Thyroid gland (tissue), 4 donors: ENCODE results near the gene PDIK1L. TPM values are rescaled to one million over a fixed set of nuclear protein-coding genes. Genes with fewer than 3 reads are reported as not detected.
A peak's percentile ranks its signal among the peaks of the same experiment; 100 is the strongest.

Source experiments
- DNase-seq, 2 donors: peaks; one replicate each; pipeline ENCODE4 v3.0.0-alpha.2; 2019
- H3K27ac ChIP-seq, 3 donors: fragments of 200-600 bp; sonication (generic); 1 replicate in 2 of 3; 2 replicates in 1 of 3; pipeline ENCODE4 v1.5.1; 2016 to 2019; ENCODE audit warnings: mild to moderate bottlenecking in 1 of 3, moderate library complexity in 1 of 3
- H3K27me3 ChIP-seq: fragments of 200-600 bp; sonication (generic); one replicate; pipeline ENCODE4 v1.5.1; 2019
- H3K36me3 ChIP-seq, 2 donors: fragments of 200-600 bp; sonication (generic); one replicate each; pipeline ENCODE4 v1.5.1; 2016 to 2019
- H3K4me1 ChIP-seq, 2 donors: fragments of 200-600 bp; sonication (generic); one replicate each; pipeline ENCODE4 v1.5.1; 2017 to 2019
- H3K4me3 ChIP-seq, 3 donors: fragments of 200-600 bp; sonication (generic); replicated peaks in 1 of 3; 1 replicate in 2 of 3; 2 replicates in 1 of 3; pipeline ENCODE4 v1.5.1; 2016; ENCODE audit warnings: mild to moderate bottlenecking in 1 of 3
- H3K9me3 ChIP-seq: fragments of 200-600 bp; sonication (generic); one replicate; pipeline ENCODE4 v1.5.1; 2017
- POLR2A ChIP-seq, 2 donors: fragments of 450-650 bp; IDR thresholded peaks; one replicate each; pipeline ENCODE4 v1.6.1; 2017; ENCODE audit warnings: antibody characterized with exemption in 2 of 2, mild to moderate bottlenecking in 2 of 2, moderate library complexity in 1 of 2
- WGBS, 2 donors: methylation state at CpG; one replicate each; pipeline ENCODE4 v1.1.5; 2017; 5-methylcytosine and 5-hydroxymethylcytosine counted together
- intact Hi-C: fragments of 100-400 bp; cut with DNase I; formaldehyde crosslinking; loops from one replicate; pipeline ENCODE4 v1.15.1; 2023
- total RNA-seq, 4 donors: library from RNA; depleted of rRNA; stranded (reverse); fragments of >200 nt; gene quantifications; one replicate each; pipeline ENCODE4 v1.2.3, GENCODE V29; 2016
- TF ChIP-seq, protein P1 (sequence below), 6 experiments: fragments of 200-600 bp in 3 of 6; fragments of 450-650 bp in 3 of 6; sonication (generic) in 3 of 6; IDR thresholded peaks; one replicate each; pipeline ENCODE4 v1.5.1; 2016 to 2019; ENCODE audit warnings: antibody characterized with exemption in 6 of 6, mild to moderate bottlenecking in 2 of 6, inconsistent platforms in 1 of 6, moderate library complexity in 1 of 6

The PDIK1L gene
- 10 to 100 TPM; 24.2 to 39.0 (median 25.5) TPM for total RNA-seq

DNA sequence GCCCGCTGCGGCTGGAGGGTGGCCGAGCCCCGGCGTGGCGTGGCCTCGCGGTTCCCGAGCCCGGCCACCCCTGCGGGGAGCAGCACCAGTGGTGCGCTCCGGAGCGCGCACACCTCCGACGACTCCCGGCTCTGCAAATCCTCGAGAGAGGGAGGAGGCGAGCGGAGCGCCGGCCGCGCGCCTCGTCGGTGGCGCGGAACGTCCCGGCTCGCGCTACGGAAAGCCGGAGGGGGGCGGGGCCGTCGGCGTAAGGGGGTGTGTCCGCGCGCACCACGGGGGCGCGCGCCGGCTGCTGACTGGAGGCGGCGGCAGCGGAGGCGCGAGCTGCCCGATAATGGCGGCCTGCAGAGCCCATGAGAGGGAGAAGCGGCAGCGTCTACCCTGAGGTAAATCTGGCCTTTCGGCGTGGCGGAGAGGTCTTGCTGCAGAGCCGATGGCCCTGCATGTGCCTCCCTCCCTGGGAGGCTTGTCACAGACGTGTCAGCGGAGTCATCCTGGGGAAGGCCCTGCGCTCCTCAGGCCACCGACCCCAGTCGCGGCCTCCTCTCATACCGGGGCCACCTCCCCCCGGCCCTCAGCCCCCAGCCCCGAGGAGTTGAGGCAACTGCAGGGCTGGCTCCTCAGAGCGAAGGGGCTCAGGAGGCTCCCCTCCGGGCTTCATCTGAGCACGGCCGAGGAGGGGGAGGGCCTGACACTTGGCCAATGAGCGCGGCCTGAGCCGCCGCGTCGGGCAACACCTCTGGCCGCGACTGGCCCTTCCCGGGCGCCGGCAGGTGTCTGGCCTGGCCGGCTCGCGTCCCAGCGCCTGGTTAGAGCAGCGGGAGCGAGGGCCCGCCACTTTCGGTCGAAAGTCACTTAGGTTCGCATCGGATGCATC, at the start of gene PDIK1L:
PDIK1L (plus strand) TSS at position 295 of the 877 bp plus-strand sequence. CDS start 2,485 bp downstream, outside the sequence.
- DNase-seq: peak; percentile 92 to 95
- peak within 1 kb of the TSS; percentile 63 to 96 (median 93) for H3K4me3 ChIP-seq
- no peaks in the 10 kb centered on the region for H3K9me3 ChIP-seq
- H3K27me3 ChIP-seq: no peaks in the 10 kb centered on the region
- H3K36me3 ChIP-seq: no peaks in the 10 kb centered on the region
- intact Hi-C loops: no loop called here
- H3K4me1 ChIP-seq: peaks cover 39 to 50% of the 10 kb centered on the region in 2 donors
- peak; percentile 27 to 75 for TF ChIP-seq POLR2A (IDR thresholded peaks at IDR 0.05)
- TF ChIP-seq, protein P1, sequence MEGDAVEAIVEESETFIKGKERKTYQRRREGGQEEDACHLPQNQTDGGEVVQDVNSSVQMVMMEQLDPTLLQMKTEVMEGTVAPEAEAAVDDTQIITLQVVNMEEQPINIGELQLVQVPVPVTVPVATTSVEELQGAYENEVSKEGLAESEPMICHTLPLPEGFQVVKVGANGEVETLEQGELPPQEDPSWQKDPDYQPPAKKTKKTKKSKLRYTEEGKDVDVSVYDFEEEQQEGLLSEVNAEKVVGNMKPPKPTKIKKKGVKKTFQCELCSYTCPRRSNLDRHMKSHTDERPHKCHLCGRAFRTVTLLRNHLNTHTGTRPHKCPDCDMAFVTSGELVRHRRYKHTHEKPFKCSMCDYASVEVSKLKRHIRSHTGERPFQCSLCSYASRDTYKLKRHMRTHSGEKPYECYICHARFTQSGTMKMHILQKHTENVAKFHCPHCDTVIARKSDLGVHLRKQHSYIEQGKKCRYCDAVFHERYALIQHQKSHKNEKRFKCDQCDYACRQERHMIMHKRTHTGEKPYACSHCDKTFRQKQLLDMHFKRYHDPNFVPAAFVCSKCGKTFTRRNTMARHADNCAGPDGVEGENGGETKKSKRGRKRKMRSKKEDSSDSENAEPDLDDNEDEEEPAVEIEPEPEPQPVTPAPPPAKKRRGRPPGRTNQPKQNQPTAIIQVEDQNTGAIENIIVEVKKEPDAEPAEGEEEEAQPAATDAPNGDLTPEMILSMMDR (IDR thresholded peaks at IDR 0.05): no peak
- peak within 1 kb of the TSS; percentile 92 to 98 (median 92) for H3K27ac ChIP-seq
- WGBS, 2 donors: 0% methylated on average over 2 to 12 of the region's 96 CpGs

DNA sequence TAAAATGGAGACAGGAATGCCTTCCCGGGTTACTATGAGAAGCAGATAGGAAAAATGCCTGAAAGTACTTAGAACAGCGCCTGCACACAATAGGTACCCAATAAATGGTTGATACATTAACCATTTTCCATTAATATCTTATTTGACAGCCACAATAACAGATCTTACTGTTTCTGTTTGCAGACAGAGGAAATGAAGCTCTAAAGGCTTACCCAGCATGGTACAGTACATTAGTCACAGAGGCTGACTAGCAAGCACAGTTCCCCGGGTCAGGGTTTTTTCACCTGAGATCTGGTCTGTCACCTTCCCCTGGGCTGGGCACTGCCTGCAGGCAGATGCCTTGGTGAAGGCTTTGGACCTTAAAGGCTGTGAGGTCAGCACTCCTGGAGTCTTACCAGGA, 47.1 kb upstream of the PDIK1L start:
- TF ChIP-seq, protein P1 (IDR thresholded peaks at IDR 0.05): no peak
- no peak for TF ChIP-seq POLR2A (IDR thresholded peaks at IDR 0.05)
- Histone ChIP-seq H3K36me3 (no peaks in the 10 kb centered on the region), H3K9me3 (no peaks in the 10 kb centered on the region), H3K4me1 (peaks cover 12 to 23% of the 10 kb centered on the region in 2 donors), H3K4me3 (no peak overlapping the region), H3K27me3 (no peaks in the 10 kb centered on the region), H3K27ac (no peak overlapping the region)
- intact Hi-C loops: no loop called here
- 81 to 82% methylated on average over 3 of the region's 3 CpGs for WGBS, 2 donors
- no peak for DNase-seq

DNA sequence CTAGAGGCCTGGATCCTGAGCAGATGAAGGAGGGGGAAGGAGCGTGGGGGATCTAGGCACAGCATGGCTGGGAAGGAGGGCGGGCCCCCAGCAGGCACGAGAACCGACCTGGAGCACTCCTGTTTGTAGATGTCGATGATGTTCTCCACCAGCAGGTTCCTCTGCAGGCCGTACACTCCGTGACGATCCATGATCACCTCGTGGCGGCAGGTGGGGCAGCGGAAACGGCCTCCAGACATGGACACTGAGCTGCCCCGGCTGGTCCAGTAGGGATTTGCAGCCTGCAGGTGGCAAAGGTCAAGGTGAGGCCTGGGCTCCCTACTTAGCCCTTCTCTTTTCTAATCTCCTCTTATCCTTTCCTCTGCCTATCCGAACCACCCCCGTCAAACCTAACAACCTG, 45.5 kb upstream of the PDIK1L start:
- 88 to 90% methylated on average over 15 of the region's 15 CpGs for WGBS, 2 donors
- Histone ChIP-seq H3K27me3 (no peaks in the 10 kb centered on the region), H3K27ac (no peak overlapping the region), H3K4me1 (peaks cover 0 to 11% of the 10 kb centered on the region in 2 donors), H3K4me3 (no peak overlapping the region), H3K9me3 (no peaks in the 10 kb centered on the region), H3K36me3 (no peaks in the 10 kb centered on the region)
- intact Hi-C loops: no loop called here
- TF ChIP-seq POLR2A (IDR thresholded peaks at IDR 0.05): no peak
- TF ChIP-seq, protein P1 (IDR thresholded peaks at IDR 0.05): no peak
- DNase-seq: no peak

DNA sequence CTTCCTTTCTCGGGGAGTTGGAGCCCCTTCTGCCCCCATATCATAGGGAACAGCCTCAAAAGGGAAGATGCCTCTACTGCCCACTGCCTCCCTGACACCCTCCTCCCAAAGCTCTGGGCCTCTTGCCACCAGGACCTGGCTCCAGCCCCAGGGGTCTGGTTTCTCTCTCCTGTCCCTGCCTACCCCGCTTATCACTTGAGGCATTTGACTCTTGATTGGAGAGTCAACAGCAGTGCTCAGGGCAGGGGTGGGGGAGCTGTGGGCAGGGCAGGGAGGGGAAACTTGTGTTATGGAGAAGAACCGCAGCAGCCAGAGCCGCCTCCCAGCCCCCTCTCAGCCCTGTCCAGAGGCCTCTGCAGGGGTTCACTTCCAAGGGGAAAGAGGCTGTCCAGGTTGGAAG, 44.8 kb upstream of the PDIK1L start:
- Histone ChIP-seq H3K27ac (no peak overlapping the region), H3K4me1 (peaks cover 0 to 7% of the 10 kb centered on the region in 2 donors), H3K9me3 (no peaks in the 10 kb centered on the region), H3K27me3 (no peaks in the 10 kb centered on the region), H3K4me3 (no peak overlapping the region), H3K36me3 (no peaks in the 10 kb centered on the region)
- TF ChIP-seq, protein P1 (IDR thresholded peaks at IDR 0.05): no peak
- TF ChIP-seq POLR2A (IDR thresholded peaks at IDR 0.05): no peak
- intact Hi-C loops: no loop called here
- DNase-seq: no peak
- WGBS, 2 donors: 84 to 85% methylated on average over 4 of the region's 4 CpGs

DNA sequence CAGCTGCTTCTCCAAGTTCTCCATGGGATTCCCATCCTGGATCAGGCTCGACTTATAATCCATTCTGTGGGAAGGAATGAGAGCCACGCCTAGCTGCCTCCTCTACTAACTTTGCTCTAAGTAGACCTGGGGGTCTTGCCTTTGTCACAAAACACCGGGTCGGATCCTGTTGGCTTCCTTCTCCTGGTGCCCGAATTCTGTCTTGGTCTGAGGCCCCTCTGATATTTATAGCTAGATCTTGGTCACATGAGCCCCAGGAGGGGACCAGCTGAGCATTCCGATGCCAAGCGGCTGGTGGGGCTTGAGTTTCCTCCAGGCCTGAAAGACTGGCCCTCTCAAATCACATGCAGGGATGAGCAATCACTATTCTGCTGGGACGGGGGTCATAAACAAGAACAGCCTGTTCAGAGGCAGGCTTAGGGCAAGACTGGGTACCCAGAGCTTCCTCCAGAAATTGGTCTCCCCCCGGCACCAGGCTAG, 44.2 kb upstream of the PDIK1L start, which contains the start of gene TRIM63:
TRIM63 (minus strand) TSS at position 199 of the 480 bp plus-strand sequence; CDS start at position 63, 136 bp downstream.
- no peak within 1 kb of the TSS for H3K4me3 ChIP-seq
- WGBS, 2 donors: 75 to 78% methylated on average over 2 to 9 of the region's 9 CpGs
- no peak within 1 kb of the TSS for H3K27ac ChIP-seq
- peaks cover 0 to 7% of the 10 kb centered on the region in 2 donors for H3K4me1 ChIP-seq
- DNase-seq: no peak
- intact Hi-C loops: no loop called here
- H3K36me3 ChIP-seq: no peaks in the 10 kb centered on the region
- no peaks in the 10 kb centered on the region for H3K9me3 ChIP-seq
- TF ChIP-seq POLR2A (IDR thresholded peaks at IDR 0.05): no peak
- TF ChIP-seq, protein P1 (IDR thresholded peaks at IDR 0.05): no peak
- no peaks in the 10 kb centered on the region for H3K27me3 ChIP-seq
